HK-2 (cell line): ENCODE data around the gene ARMC5.
"Not testable (repeated sequence)": the region's sequence is repeated elsewhere in the genome, so short reads cannot be mapped to it uniquely, and the experiment has no call there.

Experiments
- DNase-seq: peaks from one replicate; pipeline ENCODE4 v3.0.0-alpha.2; 2018; ENCODE audit not compliant: unreplicated experiment

ARMC5 gene

GRCh38 chr16:31458844-31459686 is at the start of gene ARMC5:
Gene ARMC5 (plus strand): TSS chr16:31459501. CDS start chr16:31459525, 24 bp downstream.
- DNase-seq = peak; percentile 99

- DNase-seq = no peak
Observed at GRCh38 chr16:31410082-31410481, 49.2 kb upstream of the ARMC5 start.

GRCh38 chr16:31411024-31411844 is 48.1 kb upstream of the ARMC5 start:
- DNase-seq = no peak

- no peak for DNase-seq
Observed at GRCh38 chr16:31412750-31413149, 46.6 kb upstream of the ARMC5 start.

- no peak for DNase-seq
Observed at GRCh38 chr16:31413381-31413780, 45.9 kb upstream of the ARMC5 start.

- no peak for DNase-seq
Observed at GRCh38 chr16:31413943-31414342, 45.4 kb upstream of the ARMC5 start.

- DNase-seq = no peak
Observed at GRCh38 chr16:31414706-31415105, 44.6 kb upstream of the ARMC5 start.

GRCh38 chr16:31416371-31416770 is 42.9 kb upstream of the ARMC5 start:
- no peak for DNase-seq

GRCh38 chr16:31417036-31417435 is 42.3 kb upstream of the ARMC5 start:
- not testable (repeated sequence) for DNase-seq

GRCh38 chr16:31417916-31418315 is 41.4 kb upstream of the ARMC5 start:
- no peak for DNase-seq

GRCh38 chr16:31420037-31420436 is 39.3 kb upstream of the ARMC5 start:
- no peak for DNase-seq

GRCh38 chr16:31421587-31421986 is 37.7 kb upstream of the ARMC5 start:
- DNase-seq = no peak

GRCh38 chr16:31423241-31423640 is 36.1 kb upstream of the ARMC5 start:
- no peak for DNase-seq

GRCh38 chr16:31423801-31424200 is 35.5 kb upstream of the ARMC5 start:
- DNase-seq = no peak

GRCh38 chr16:31427441-31428278 is 31.6 kb upstream of the ARMC5 start:
- peak; percentile 91 for DNase-seq

GRCh38 chr16:31428279-31428597 is 31.1 kb upstream of the ARMC5 start, which contains the start of gene COX6A2:
Gene COX6A2 (minus strand): TSS chr16:31428360. CDS start chr16:31428325, 35 bp downstream.
- DNase-seq = no peak

- DNase-seq = no peak
Observed at GRCh38 chr16:31428638-31429247, 30.6 kb upstream of the ARMC5 start.

GRCh38 chr16:31429314-31429713 is 30.0 kb upstream of the ARMC5 start:
- DNase-seq = no peak

- DNase-seq = no peak
Observed at GRCh38 chr16:31429796-31430195, 29.5 kb upstream of the ARMC5 start.

- no peak for DNase-seq
Observed at GRCh38 chr16:31430380-31431052, 28.8 kb upstream of the ARMC5 start.
